ENCODE data around the gene RIOX2.

RIOX2 gene

DNA sequence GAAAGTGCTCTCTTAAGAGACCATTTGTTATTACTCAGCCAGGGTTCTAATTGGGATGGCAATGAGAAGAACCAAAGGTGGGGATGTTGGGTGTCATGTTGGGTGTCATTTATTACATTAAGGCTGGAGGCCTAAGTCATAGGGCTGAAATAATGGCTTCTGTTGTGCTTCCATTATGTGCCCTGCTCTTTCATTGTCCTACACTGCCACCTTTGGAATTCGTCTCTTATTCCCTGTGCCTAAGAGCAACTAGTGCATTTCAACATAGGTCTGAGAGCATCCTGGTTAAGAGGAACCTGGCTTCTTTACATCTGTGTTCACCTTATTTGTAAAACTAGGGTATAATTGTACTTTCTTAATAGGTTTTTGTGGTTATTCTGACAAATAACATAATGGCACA lies 32.2 kb downstream of the RIOX2 start:
- in situ Hi-C loops (cut with HindIII; ENCODE audit: low sequenced_read_pairs), result no loop called here
- DNase-seq (ENCODE audit: low read depth), result no peak
- H3K4me3 ChIP-seq (ENCODE audit: low read depth, low read length), result no peak overlapping the region
- TF ChIP-seq, protein P1, sequence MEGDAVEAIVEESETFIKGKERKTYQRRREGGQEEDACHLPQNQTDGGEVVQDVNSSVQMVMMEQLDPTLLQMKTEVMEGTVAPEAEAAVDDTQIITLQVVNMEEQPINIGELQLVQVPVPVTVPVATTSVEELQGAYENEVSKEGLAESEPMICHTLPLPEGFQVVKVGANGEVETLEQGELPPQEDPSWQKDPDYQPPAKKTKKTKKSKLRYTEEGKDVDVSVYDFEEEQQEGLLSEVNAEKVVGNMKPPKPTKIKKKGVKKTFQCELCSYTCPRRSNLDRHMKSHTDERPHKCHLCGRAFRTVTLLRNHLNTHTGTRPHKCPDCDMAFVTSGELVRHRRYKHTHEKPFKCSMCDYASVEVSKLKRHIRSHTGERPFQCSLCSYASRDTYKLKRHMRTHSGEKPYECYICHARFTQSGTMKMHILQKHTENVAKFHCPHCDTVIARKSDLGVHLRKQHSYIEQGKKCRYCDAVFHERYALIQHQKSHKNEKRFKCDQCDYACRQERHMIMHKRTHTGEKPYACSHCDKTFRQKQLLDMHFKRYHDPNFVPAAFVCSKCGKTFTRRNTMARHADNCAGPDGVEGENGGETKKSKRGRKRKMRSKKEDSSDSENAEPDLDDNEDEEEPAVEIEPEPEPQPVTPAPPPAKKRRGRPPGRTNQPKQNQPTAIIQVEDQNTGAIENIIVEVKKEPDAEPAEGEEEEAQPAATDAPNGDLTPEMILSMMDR (IDR thresholded peaks at IDR 0.05; ENCODE audit: low read depth, low read length, missing control alignments), result no peak

DNA sequence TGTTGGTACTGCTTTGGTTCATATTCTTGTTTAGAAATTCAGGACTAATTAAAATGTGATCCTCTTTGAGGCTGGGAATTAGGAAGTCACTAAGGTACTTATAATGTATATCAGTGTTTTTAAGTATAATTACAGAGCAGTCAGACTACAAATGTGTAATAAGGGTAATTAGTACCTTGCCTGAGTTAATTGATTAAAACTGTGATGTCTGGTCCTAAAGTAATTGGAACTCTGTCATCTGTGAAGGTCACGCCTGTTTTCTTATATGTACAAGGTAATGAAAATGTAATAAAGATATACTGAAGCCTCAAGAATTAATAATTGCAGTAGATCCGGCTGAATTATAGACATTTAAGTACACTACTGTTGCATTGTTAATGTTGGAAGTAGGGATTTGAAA lies 32.8 kb downstream of the RIOX2 start:
- in situ Hi-C loops (cut with HindIII; ENCODE audit: low sequenced_read_pairs), result no loop called here
- TF ChIP-seq, protein P1 (IDR thresholded peaks at IDR 0.05; ENCODE audit: low read depth, low read length, missing control alignments), result no peak
- no peak overlapping the region for H3K4me3 ChIP-seq (ENCODE audit: low read depth, low read length)
- DNase-seq (ENCODE audit: low read depth), result no peak

DNA sequence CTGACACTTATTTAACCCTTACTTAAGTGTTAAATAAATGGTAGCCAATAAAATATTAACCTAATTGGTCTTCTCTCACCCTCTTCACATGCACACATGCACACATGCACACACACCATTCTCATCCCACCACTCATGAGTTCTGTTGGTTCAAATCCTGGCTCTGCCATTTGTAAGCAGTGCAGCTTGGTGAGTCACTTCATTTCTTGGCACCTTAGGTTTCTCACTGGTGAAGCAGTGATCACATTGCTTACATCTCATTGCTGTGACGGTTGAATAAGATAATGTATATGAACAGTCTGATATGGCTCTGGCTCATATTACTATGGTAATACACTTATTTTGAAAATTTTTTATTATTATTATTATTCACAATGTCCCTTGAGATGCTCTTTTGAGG lies 33.8 kb downstream of the RIOX2 start:
- DNase-seq (ENCODE audit: low read depth), result no peak
- no peak overlapping the region for H3K4me3 ChIP-seq (ENCODE audit: low read depth, low read length)
- TF ChIP-seq, protein P1 (IDR thresholded peaks at IDR 0.05; ENCODE audit: low read depth, low read length, missing control alignments), result no peak
- in situ Hi-C loops (cut with HindIII; ENCODE audit: low sequenced_read_pairs), result no loop called here

DNA sequence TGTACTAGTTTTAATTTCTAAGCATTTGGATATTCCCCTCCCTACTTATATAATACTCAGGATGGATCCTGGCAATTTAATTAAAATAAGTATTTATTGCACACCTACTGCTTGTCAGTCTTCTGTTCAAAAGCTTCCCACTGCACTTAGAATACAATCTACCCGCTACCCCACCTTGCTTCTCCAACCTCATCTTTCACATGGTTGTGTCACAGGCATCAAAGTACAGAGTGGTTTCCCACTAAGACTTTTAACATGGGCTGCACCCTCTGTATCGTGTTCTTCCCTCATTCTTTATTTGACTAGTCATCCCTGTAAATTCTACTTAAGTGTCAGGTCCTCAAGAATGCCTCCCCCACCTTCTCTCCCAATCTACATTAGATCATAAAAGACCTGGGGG lies 35.0 kb downstream of the RIOX2 start:
- DNase-seq (ENCODE audit: low read depth), result no peak
- no peak overlapping the region for H3K4me3 ChIP-seq (ENCODE audit: low read depth, low read length)
- in situ Hi-C loops (cut with HindIII; ENCODE audit: low sequenced_read_pairs), result no loop called here
- TF ChIP-seq, protein P1 (IDR thresholded peaks at IDR 0.05; ENCODE audit: low read depth, low read length, missing control alignments), result no peak

DNA sequence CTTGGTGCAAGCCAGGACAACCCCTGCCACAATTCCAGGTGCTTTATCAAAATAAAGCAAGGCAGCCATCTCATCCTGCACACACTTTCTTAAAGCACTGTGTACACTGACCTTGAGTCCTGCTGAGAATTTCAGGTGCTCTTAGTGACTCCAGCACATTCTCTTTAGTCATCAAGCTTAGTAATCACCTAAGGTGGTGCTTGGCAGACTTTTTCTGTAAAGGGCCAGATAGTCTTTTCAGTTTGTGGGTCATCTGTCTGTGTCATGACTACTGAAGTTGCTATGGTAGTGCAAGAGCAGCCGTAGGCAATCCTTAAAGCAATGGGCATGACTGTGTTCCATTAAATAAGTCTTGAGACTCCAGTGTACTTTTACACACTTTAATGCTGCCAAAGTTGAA lies 36.4 kb downstream of the RIOX2 start:
- DNase-seq (ENCODE audit: low read depth), result no peak
- in situ Hi-C loops (cut with HindIII; ENCODE audit: low sequenced_read_pairs), result no loop called here
- TF ChIP-seq, protein P1 (IDR thresholded peaks at IDR 0.05; ENCODE audit: low read depth, low read length, missing control alignments), result no peak
- H3K4me3 ChIP-seq (ENCODE audit: low read depth, low read length), result no peak overlapping the region

DNA sequence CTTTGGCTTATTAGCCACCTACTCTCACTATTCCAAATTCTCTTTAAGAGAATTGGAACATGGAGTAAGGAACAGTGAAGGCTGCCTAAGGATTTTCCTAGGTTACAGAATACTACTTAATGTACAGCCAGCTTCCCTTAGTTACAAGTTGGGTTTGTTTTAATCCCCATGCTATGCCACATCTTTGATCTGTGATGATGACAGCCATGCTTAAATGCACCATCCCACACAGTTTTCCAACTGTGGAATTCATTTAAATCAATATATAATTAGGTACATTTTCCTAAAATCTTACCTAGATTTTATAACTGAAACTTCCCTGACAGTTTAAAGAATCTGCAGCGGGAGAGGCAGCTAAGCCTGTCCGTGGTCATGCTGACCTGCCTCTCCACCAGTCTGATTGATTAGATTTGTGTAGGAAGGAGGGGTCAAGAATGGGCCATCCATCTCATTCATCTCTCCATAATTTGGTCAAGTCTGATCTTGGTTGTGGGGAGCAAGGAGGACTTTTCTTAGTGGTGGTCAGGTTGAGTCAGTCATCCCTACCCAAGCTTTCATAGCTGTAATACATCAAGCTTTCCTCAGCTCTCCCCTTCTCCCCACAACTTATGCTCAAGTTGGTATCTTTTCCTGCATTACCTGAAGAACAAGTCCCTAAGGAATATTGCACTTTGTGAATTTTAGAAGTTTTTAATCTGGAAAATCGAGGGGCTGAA lies 37.1 kb downstream of the RIOX2 start:
- in situ Hi-C loops (cut with HindIII; ENCODE audit: low sequenced_read_pairs), result no loop called here
- DNase-seq (ENCODE audit: low read depth), result no peak
- no peak overlapping the region for H3K4me3 ChIP-seq (ENCODE audit: low read depth, low read length)
- TF ChIP-seq, protein P1 (IDR thresholded peaks at IDR 0.05; ENCODE audit: low read depth, low read length, missing control alignments), result no peak
